ENCODE results near the gene PRKG1.

- no peak for TF ChIP-seq CTCF (IDR thresholded peaks at IDR 0.05; ENCODE audit: low read depth, low read length, poor library complexity, severe bottlenecking)
- TF ChIP-seq EZH2phosphoT487 (IDR thresholded peaks at IDR 0.05; ENCODE audit: borderline replicate concordance, low read length) = no peak
These were observed 359.7 kb downstream of the PRKG1 start for GRCh38 chr10:51433949-51434475.
